Neuronal stem cell (in vitro differentiated cells): ENCODE measurements around the gene GRID1.

Experiments
- DNase-seq: peaks from one replicate; pipeline ENCODE4 v3.0.0-alpha.2; 2013; ENCODE audit warnings: low spot score
- H2AFZ ChIP-seq: one replicate; pipeline ENCODE4 v1.6.1; 2013; ENCODE audit warnings: mild to moderate bottlenecking, low read length, inconsistent platforms
- H2AK5ac ChIP-seq: 2 replicates; pipeline ENCODE4 v1.6.1; 2013; ENCODE audit warnings: low read depth, mild to moderate bottlenecking, inconsistent platforms, low read length, moderate library complexity, mixed read lengths
- H2BK120ac ChIP-seq: 2 replicates; pipeline ENCODE4 v1.6.1; 2013; ENCODE audit warnings: low read depth, mild to moderate bottlenecking, inconsistent platforms, low read length, moderate library complexity, mixed read lengths
- H2BK12ac ChIP-seq: one replicate; pipeline ENCODE4 v1.6.1; 2013; ENCODE audit warnings: low read length, inconsistent platforms
- H2BK15ac ChIP-seq: 2 replicates; pipeline ENCODE4 v1.6.1; 2013; ENCODE audit warnings: mild to moderate bottlenecking, low read length, inconsistent platforms, mixed read lengths
- H2BK5ac ChIP-seq: one replicate; pipeline ENCODE4 v1.6.1; 2013; ENCODE audit warnings: inconsistent platforms, mild to moderate bottlenecking, low read length, moderate library complexity
- H3K14ac ChIP-seq: one replicate; pipeline ENCODE4 v1.6.1; 2013; ENCODE audit warnings: low read length, inconsistent platforms
- H3K18ac ChIP-seq: 2 replicates; pipeline ENCODE4 v1.6.1; 2013; ENCODE audit warnings: low read length, inconsistent platforms
- H3K23ac ChIP-seq: 2 replicates; pipeline ENCODE4 v1.6.1; 2013; ENCODE audit warnings: low read depth, mild to moderate bottlenecking, mixed read lengths, low read length, inconsistent platforms; ENCODE audit not compliant: poor library complexity
- H3K27ac ChIP-seq: replicated peaks from 3 replicates; pipeline ENCODE4 v1.5.1; 2013; ENCODE audit warnings: low read length, inconsistent platforms
- H3K27me3 ChIP-seq, 3 experiments: 2 replicates each; pipeline ENCODE4 v1.6.1; 2013; ENCODE audit warnings: low read length in 3 of 3, mild to moderate bottlenecking in 2 of 3, inconsistent platforms in 1 of 3, low read depth in 1 of 3, mixed read lengths in 1 of 3, moderate library complexity in 1 of 3; ENCODE audit not compliant: control insufficient read depth in 3 of 3, insufficient read depth in 3 of 3
- H3K36me3 ChIP-seq, 2 donors: replicated peaks in 1 of 2; 2 replicates each; pipeline ENCODE4 v1.6.1; 2013; ENCODE audit warnings: low read length in 2 of 2; ENCODE audit not compliant: control insufficient read depth in 2 of 2, insufficient read depth in 2 of 2
- H3K4ac ChIP-seq: 2 replicates; pipeline ENCODE4 v1.6.1; 2013; ENCODE audit warnings: inconsistent platforms, mild to moderate bottlenecking, low read length, moderate library complexity
- H3K4me1 ChIP-seq, 2 donors: 1 replicate in 1 of 2; 2 replicates in 1 of 2; pipeline ENCODE4 v1.6.1; 2013; ENCODE audit warnings: low read length in 2 of 2, low read depth in 1 of 2; ENCODE audit not compliant: control insufficient read depth in 2 of 2, insufficient read depth in 1 of 2
- H3K4me2 ChIP-seq: one replicate; pipeline ENCODE4 v1.6.1; 2013; ENCODE audit warnings: mild to moderate bottlenecking, low read length, inconsistent platforms; ENCODE audit not compliant: insufficient read depth, poor library complexity, severe bottlenecking
- H3K4me3 ChIP-seq, 2 donors: 2 replicates each; pipeline ENCODE4 v1.5.1; 2013; ENCODE audit warnings: low read length in 2 of 2, mild to moderate bottlenecking in 2 of 2, inconsistent platforms in 1 of 2, moderate library complexity in 1 of 2
- H3K79me1 ChIP-seq: one replicate; pipeline ENCODE4 v1.6.1; 2013; ENCODE audit warnings: low read depth, mild to moderate bottlenecking, inconsistent platforms, low read length, moderate library complexity
- H3K9ac ChIP-seq: one replicate; pipeline ENCODE4 v1.6.1; 2013; ENCODE audit warnings: mild to moderate bottlenecking, low read depth, low read length, inconsistent platforms; ENCODE audit not compliant: poor library complexity
- H3K9me3 ChIP-seq, 2 donors: replicated peaks in 1 of 2; 2 replicates each; pipeline versions ENCODE3 to v1.6.1; 2013; ENCODE audit warnings: low read length in 2 of 2, mild to moderate bottlenecking in 2 of 2, inconsistent platforms in 1 of 2, low read depth in 1 of 2, mixed read lengths in 1 of 2, moderate library complexity in 1 of 2; ENCODE audit not compliant: control insufficient read depth in 2 of 2, insufficient read depth in 1 of 2
- H4K8ac ChIP-seq: one replicate; pipeline ENCODE4 v1.6.1; 2013; ENCODE audit warnings: low read depth, mild to moderate bottlenecking, inconsistent platforms, low read length, moderate library complexity
- H4K91ac ChIP-seq: one replicate; pipeline ENCODE4 v1.6.1; 2013; ENCODE audit warnings: low read length, low read depth, mild to moderate bottlenecking, inconsistent platforms; ENCODE audit not compliant: poor library complexity
- WGBS, 2 donors: extraction: QIAGEN DNeasy Blood & Tissue Kit; methylation state at CpG; one replicate each; pipeline ENCODE4 v1.1.7; 2013; ENCODE audit warnings: missing lambda C conversion rate in 2 of 2, mixed read lengths in 1 of 2; ENCODE audit not compliant: insufficient read length in 2 of 2, insufficient replicate concordance in 1 of 2; ENCODE audit errors: extremely low coverage in 2 of 2; 5-methylcytosine and 5-hydroxymethylcytosine counted together

The GRID1 gene

GRCh38 chr10:85918371-85918770, 448.2 kb downstream of the GRID1 start:
- Histone ChIP-seq H3K9me3 (no peaks in the 10 kb centered on the region), H2AK5ac (no peak overlapping the region), H2AFZ (no peak overlapping the region), H3K4me3 (no peak overlapping the region), H3K27ac (no peak overlapping the region), H3K36me3 (no peaks in the 10 kb centered on the region), H3K4ac (no peak overlapping the region), H3K18ac (no peak overlapping the region), H2BK120ac (no peak overlapping the region), H2BK15ac (no peak overlapping the region), H4K8ac (no peak overlapping the region), H3K9ac (no peak overlapping the region), H2BK5ac (no peak overlapping the region), H3K79me1 (no peaks in the 10 kb centered on the region), H3K4me2 (no peak overlapping the region), H3K27me3 (no peaks in the 10 kb centered on the region), H3K14ac (no peak overlapping the region), H3K4me1 (peaks cover 0 to 9% of the 10 kb centered on the region in 2 donors), H2BK12ac (no peak overlapping the region), H4K91ac (no peak overlapping the region), H3K23ac (no peak overlapping the region)
- no CpG with 5 or more reads among the region's 3 CpGs for WGBS, 2 donors
- DNase-seq = no peak

GRCh38 chr10:85917601-85918000, 449.0 kb downstream of the GRID1 start:
- Histone ChIP-seq H2BK15ac (no peak overlapping the region), H2AK5ac (no peak overlapping the region), H3K14ac (no peak overlapping the region), H3K36me3 (no peaks in the 10 kb centered on the region), H3K18ac (no peak overlapping the region), H2AFZ (no peak overlapping the region), H3K9ac (no peak overlapping the region), H4K8ac (no peak overlapping the region), H2BK5ac (no peak overlapping the region), H2BK120ac (no peak overlapping the region), H3K4me3 (no peak overlapping the region), H2BK12ac (no peak overlapping the region), H3K4ac (no peak overlapping the region), H3K4me2 (no peak overlapping the region), H3K79me1 (no peaks in the 10 kb centered on the region), H3K23ac (no peak overlapping the region), H3K27ac (no peak overlapping the region), H3K27me3 (no peaks in the 10 kb centered on the region), H3K9me3 (no peaks in the 10 kb centered on the region), H4K91ac (no peak overlapping the region), H3K4me1 (peaks cover 0 to 9% of the 10 kb centered on the region in 2 donors)
- WGBS, 2 donors = no CpG with 5 or more reads among the region's 4 CpGs
- no peak for DNase-seq

- Histone ChIP-seq H4K91ac (no peak overlapping the region), H2BK120ac (no peak overlapping the region), H2BK15ac (no peak overlapping the region), H3K18ac (no peak overlapping the region), H2AK5ac (no peak overlapping the region), H4K8ac (no peak overlapping the region), H2AFZ (no peak overlapping the region), H3K79me1 (no peaks in the 10 kb centered on the region), H3K4me1 (peaks cover 0 to 9% of the 10 kb centered on the region in 2 donors), H2BK5ac (no peak overlapping the region), H3K4me2 (no peak overlapping the region), H3K36me3 (no peaks in the 10 kb centered on the region), H3K27ac (no peak overlapping the region), H2BK12ac (no peak overlapping the region), H3K9ac (no peak overlapping the region), H3K4ac (no peak overlapping the region), H3K9me3 (no peaks in the 10 kb centered on the region), H3K4me3 (no peak overlapping the region), H3K23ac (no peak overlapping the region), H3K14ac (no peak overlapping the region), H3K27me3 (no peaks in the 10 kb centered on the region)
- WGBS, 2 donors = no CpG with 5 or more reads among the region's 2 CpGs
- DNase-seq = no peak
These were observed 449.5 kb downstream of the GRID1 start for GRCh38 chr10:85916994-85917573.

GRCh38 chr10:85916286-85916685, 450.3 kb downstream of the GRID1 start:
- H3K4ac ChIP-seq = no peak overlapping the region
- no peak overlapping the region for H3K4me3 ChIP-seq
- H4K8ac ChIP-seq = no peak overlapping the region
- H2AK5ac ChIP-seq = no peak overlapping the region
- DNase-seq = no peak
- peaks cover 0 to 9% of the 10 kb centered on the region in 2 donors for H3K4me1 ChIP-seq
- no peaks in the 10 kb centered on the region for H3K27me3 ChIP-seq
- H3K9me3 ChIP-seq = no peaks in the 10 kb centered on the region
- no peak overlapping the region for H4K91ac ChIP-seq
- no peaks in the 10 kb centered on the region for H3K79me1 ChIP-seq
- H2BK12ac ChIP-seq = no peak overlapping the region
- H2BK15ac ChIP-seq = no peak overlapping the region
- no CpG with 5 or more reads among the region's 5 CpGs for WGBS, 2 donors
- no peak overlapping the region for H3K9ac ChIP-seq
- H3K27ac ChIP-seq = no peak overlapping the region
- H3K14ac ChIP-seq = no peak overlapping the region
- H3K23ac ChIP-seq = no peak overlapping the region
- H2BK5ac ChIP-seq = no peak overlapping the region
- no peaks in the 10 kb centered on the region for H3K36me3 ChIP-seq
- H3K4me2 ChIP-seq = no peak overlapping the region
- H2AFZ ChIP-seq = no peak overlapping the region
- H3K18ac ChIP-seq = no peak overlapping the region
- H2BK120ac ChIP-seq = no peak overlapping the region
